Sigmoid colon (tissue), 7 donors: ENCODE results near the gene CDHR3. TPM values are rescaled to one million over a fixed set of nuclear protein-coding genes. Genes with fewer than 3 reads are reported as not detected.

Source experiments
- DNase-seq: peaks from one replicate; pipeline ENCODE4 v3.0.0-alpha.2; 2019
- H3K27ac ChIP-seq, 4 donors: fragments of 200-600 bp; sonication (generic); one replicate each; pipeline ENCODE4 v1.5.1; 2016 to 2019; ENCODE audit warnings: mild to moderate bottlenecking in 1 of 4
- H3K27me3 ChIP-seq, 3 donors: fragments of 200-600 bp; sonication (generic); one replicate each; pipeline ENCODE4 v1.5.1; 2019; ENCODE audit warnings: mild to moderate bottlenecking in 1 of 3
- H3K36me3 ChIP-seq, 4 donors: fragments of 200-600 bp; sonication (generic); one replicate each; pipeline ENCODE4 v1.5.1; 2016 to 2019
- H3K4me1 ChIP-seq, 4 donors: fragments of 200-600 bp; sonication (generic); one replicate each; pipeline ENCODE4 v1.5.1; 2017 to 2019
- H3K4me3 ChIP-seq, 4 donors: fragments of 200-600 bp; sonication (generic); one replicate each; pipeline ENCODE4 v1.5.1; 2017 to 2019; ENCODE audit warnings: mild to moderate bottlenecking in 2 of 4, moderate library complexity in 1 of 4
- H3K9me3 ChIP-seq, 4 donors: fragments of 200-600 bp in 3 of 4; sonication (generic) in 3 of 4; one replicate each; pipeline versions ENCODE4 v1.5.1 to v1.6.1; 2013 to 2019
- CTCF ChIP-seq, 4 experiments: fragments of 450-650 bp in 3 of 4; fragments of 200-600 bp in 1 of 4; IDR thresholded peaks; one replicate each; pipeline ENCODE4 v1.5.1; 2016 to 2019; ENCODE audit warnings: antibody characterized with exemption in 4 of 4, mild to moderate bottlenecking in 3 of 4, moderate library complexity in 2 of 4
- EP300 ChIP-seq, 4 donors: sonication (generic); formaldehyde crosslinking; IDR thresholded peaks; one replicate each; pipeline ENCODE4 v1.6.1; 2017; ENCODE audit warnings: antibody characterized with exemption in 4 of 4
- POLR2A ChIP-seq, 2 donors: fragments of 450-650 bp; IDR thresholded peaks; one replicate each; pipeline ENCODE4 v1.6.1; 2016; ENCODE audit warnings: antibody characterized with exemption in 2 of 2, mild to moderate bottlenecking in 2 of 2, moderate library complexity in 2 of 2
- POLR2AphosphoS5 ChIP-seq, 4 donors: sonication (generic); formaldehyde crosslinking; IDR thresholded peaks; one replicate each; pipeline ENCODE4 v1.6.1; 2017; ENCODE audit warnings: antibody characterized with exemption in 4 of 4
- whole genome bisulfite sequencing, 2 donors: extraction: QIAGEN DNeasy Blood & Tissue Kit; methylation state at CpG; one replicate each; pipeline ENCODE4 v1.1.7; 2013; 5-methylcytosine and 5-hydroxymethylcytosine counted together
- intact Hi-C: fragments of 100-400 bp; cut with DNase I; formaldehyde crosslinking; loops from one replicate; pipeline ENCODE4 v1.15.1; 2023
- polyA plus RNA-seq, 3 donors: library from polyadenylated mRNA; stranded (reverse); fragments of 200-250 nt; gene quantifications; one replicate each; pipeline ENCODE4 v1.2.3, GENCODE V29; 2013
- total RNA-seq, 4 donors: library from RNA; depleted of rRNA; stranded (reverse); fragments of >200 nt; gene quantifications; one replicate each; pipeline ENCODE4 v1.1.0, GENCODE V29; 2016
- donor health status: healthy with polysubstance abuse.
- donor health status: Bipolar disorder and iron deficiency.
- donor health status: healthy.

Gene CDHR3
- total and polyA plus RNA-seq, 7 donors, result 2.2 to 21.3 (median 3.7) TPM

DNA sequence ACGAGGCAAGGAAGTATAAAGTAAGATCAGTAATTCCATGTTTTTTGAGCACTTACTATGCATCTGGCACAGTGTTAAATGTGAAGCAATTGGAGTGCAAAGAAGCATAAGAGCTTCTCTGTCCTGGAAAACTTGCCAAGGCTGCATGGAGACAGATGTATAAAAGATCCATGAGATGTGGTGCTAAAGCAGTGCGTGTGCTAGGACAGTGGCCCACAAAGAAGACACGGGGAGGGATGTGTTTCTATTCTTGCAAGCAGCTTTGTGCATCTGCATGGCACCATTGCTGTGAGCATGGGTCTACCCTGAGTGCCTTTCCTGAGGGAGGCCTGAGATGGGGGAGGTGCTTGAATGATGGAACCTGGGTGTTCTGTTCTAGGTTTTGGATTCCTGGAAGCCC is 5.1 kb upstream of the CDHR3 start:
- 83 to 84% methylated on average over 3 of the region's 3 CpGs for WGBS, 2 donors
- intact Hi-C loops, result no loop called here
- H3K27me3 ChIP-seq, result no peaks in the 10 kb centered on the region
- H3K27ac ChIP-seq, result no peak overlapping the region
- TF ChIP-seq POLR2A (IDR thresholded peaks at IDR 0.05) (no peak), EP300 (IDR thresholded peaks at IDR 0.05) (no peak), POLR2AphosphoS5 (IDR thresholded peaks at IDR 0.05) (no peak), CTCF (IDR thresholded peaks at IDR 0.05) (no peak)
- peaks cover 0 to 12% (median 7%) of the 10 kb centered on the region in 4 donors for H3K4me1 ChIP-seq
- no peaks in the 10 kb centered on the region for H3K36me3 ChIP-seq
- H3K4me3 ChIP-seq, result no peak overlapping the region
- no peaks in the 10 kb centered on the region for H3K9me3 ChIP-seq
- no peak for DNase-seq

DNA sequence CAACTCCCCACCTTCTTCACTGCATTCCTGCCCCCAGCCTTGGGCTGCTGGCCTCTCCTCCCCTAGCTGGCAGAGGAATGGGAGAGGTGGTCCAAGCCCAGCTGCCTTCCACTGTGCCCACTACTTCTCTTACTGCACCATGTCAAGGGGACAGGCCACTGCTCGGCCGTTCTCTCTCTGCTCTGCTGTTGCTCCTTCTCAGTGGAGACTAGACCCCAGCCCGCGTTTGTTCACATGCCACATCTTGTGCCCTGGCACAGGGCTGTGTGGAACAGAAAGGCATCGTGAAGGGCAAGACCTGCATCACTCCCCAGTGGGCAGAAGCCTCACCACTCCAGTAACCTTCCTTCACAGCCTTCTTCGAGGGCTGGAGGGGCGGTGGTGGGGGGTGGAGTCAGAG is 711 bp upstream of the CDHR3 start:
- Histone ChIP-seq H3K9me3 (no peaks in the 10 kb centered on the region), H3K4me3 (no peak overlapping the region), H3K27ac (peak overlapping the region in 3 of 4 donors; percentile 34 to 83 (median 40)), H3K27me3 (no peaks in the 10 kb centered on the region), H3K36me3 (no peaks in the 10 kb centered on the region), H3K4me1 (peaks cover 0 to 16% (median 7%) of the 10 kb centered on the region in 4 donors)
- no peak for DNase-seq
- TF ChIP-seq POLR2A (IDR thresholded peaks at IDR 0.05), result no peak
- no peak for TF ChIP-seq EP300 (IDR thresholded peaks at IDR 0.05)
- WGBS, 2 donors, result 90 to 91% methylated on average over 7 of the region's 7 CpGs
- intact Hi-C loops, result no loop called here

- intact Hi-C loops, result no loop called here
- Histone ChIP-seq H3K4me1 (no peaks in the 10 kb centered on the region), H3K27ac (peak overlapping the region in 1 of 4 donors; percentile 44), H3K9me3 (no peaks in the 10 kb centered on the region), H3K27me3 (no peaks in the 10 kb centered on the region), H3K36me3 (no peaks in the 10 kb centered on the region), H3K4me3 (no peak overlapping the region)
- WGBS, 2 donors, result 91 to 93% methylated on average over 2 of the region's 2 CpGs
- TF ChIP-seq POLR2A (IDR thresholded peaks at IDR 0.05) (no peak), EP300 (IDR thresholded peaks at IDR 0.05) (no peak)
- no peak for DNase-seq
These were observed 8.8 kb downstream of the CDHR3 start for GRCh38 chr7:105971845-105972244.

GRCh38 chr7:105972276-105972675 is 9.2 kb downstream of the CDHR3 start:
- 56 to 62% methylated on average over 4 of the region's 4 CpGs for WGBS, 2 donors
- no peaks in the 10 kb centered on the region for H3K4me1 ChIP-seq
- intact Hi-C loops, result no loop called here
- H3K36me3 ChIP-seq, result no peaks in the 10 kb centered on the region
- no peak for TF ChIP-seq POLR2AphosphoS5 (IDR thresholded peaks at IDR 0.05)
- TF ChIP-seq CTCF (IDR thresholded peaks at IDR 0.05), result no peak
- TF ChIP-seq POLR2A (IDR thresholded peaks at IDR 0.05), result no peak
- no peak for TF ChIP-seq EP300 (IDR thresholded peaks at IDR 0.05)
- DNase-seq, result no peak
- H3K27me3 ChIP-seq, result no peaks in the 10 kb centered on the region
- no peak overlapping the region for H3K4me3 ChIP-seq
- peak overlapping the region in 1 of 4 donors; percentile 44 for H3K27ac ChIP-seq
- H3K9me3 ChIP-seq, result no peaks in the 10 kb centered on the region

DNA sequence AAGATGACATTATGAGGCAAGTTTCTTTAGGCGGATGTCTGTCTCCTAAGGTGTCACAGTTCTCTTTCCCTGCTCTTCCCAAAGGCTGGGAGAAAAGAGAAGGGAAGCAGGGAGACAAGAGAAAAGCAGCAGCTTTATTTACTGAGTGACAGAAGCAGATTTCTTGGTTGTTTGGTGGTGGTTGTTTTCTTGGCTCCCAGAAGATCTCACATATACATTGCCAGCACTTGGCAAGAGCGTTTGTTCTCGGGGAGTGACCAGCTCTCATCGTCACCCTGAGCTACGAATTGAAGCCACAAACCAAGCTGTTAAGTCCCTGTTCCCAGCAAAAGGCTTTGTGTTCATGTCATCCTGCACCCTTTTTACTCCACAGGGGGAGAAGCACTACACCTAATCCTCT is 11.4 kb downstream of the CDHR3 start:
- WGBS, 2 donors, result 89 to 90% methylated on average over 5 of the region's 5 CpGs
- Histone ChIP-seq H3K36me3 (no peaks in the 10 kb centered on the region), H3K4me1 (no peaks in the 10 kb centered on the region), H3K4me3 (no peak overlapping the region), H3K9me3 (no peaks in the 10 kb centered on the region), H3K27me3 (no peaks in the 10 kb centered on the region), H3K27ac (no peak overlapping the region)
- TF ChIP-seq POLR2AphosphoS5 (IDR thresholded peaks at IDR 0.05) (no peak), POLR2A (IDR thresholded peaks at IDR 0.05) (no peak), CTCF (IDR thresholded peaks at IDR 0.05) (no peak), EP300 (IDR thresholded peaks at IDR 0.05) (no peak)
- DNase-seq, result no peak
- intact Hi-C loops, result no loop called here

DNA sequence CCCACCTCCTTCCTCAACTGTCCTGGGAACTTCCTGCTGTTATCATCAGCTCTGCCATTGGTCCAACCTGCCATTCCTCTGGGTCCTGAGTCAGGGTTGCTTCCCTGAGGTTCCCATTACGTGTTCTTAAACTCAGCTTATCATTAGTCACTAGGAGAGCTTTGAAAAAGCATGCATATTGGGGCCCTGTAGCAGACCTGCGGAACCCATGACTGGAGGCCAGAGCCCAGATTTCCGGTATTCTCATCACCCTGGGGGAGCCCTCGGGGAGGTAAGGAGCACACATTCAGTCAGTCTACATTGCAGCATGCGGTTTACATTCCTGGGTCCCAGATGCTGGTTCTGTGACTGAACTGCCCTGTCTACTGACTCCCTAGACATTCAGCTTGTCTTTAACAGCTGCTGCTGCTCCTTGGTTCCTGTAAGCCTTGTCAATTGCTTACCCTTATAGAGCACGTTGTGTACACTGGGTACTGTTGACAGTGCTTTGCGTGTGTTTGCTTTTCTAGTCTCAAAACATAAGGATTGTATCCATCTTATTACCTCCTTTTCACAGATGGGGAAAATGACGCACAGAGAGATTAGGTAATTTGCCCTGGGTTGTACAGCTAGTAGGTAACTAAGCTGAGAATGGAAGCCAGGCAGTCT is 12.8 kb downstream of the CDHR3 start:
- 57 to 78% methylated on average over 8 of the region's 8 CpGs for WGBS, 2 donors
- no peaks in the 10 kb centered on the region for H3K9me3 ChIP-seq
- H3K4me3 ChIP-seq, result no peak overlapping the region
- H3K27me3 ChIP-seq, result no peaks in the 10 kb centered on the region
- intact Hi-C loops, result no loop called here
- no peak for DNase-seq
- TF ChIP-seq EP300 (IDR thresholded peaks at IDR 0.05), result no peak
- TF ChIP-seq POLR2A (IDR thresholded peaks at IDR 0.05), result no peak
- TF ChIP-seq CTCF (IDR thresholded peaks at IDR 0.05), result no peak
- no peak for TF ChIP-seq POLR2AphosphoS5 (IDR thresholded peaks at IDR 0.05)
- no peaks in the 10 kb centered on the region for H3K36me3 ChIP-seq
- H3K4me1 ChIP-seq, result no peaks in the 10 kb centered on the region
- no peak overlapping the region for H3K27ac ChIP-seq
